K562 (cell line): Measurements from ENCODE around the gene FCRLA.

Source experiments
- CTCF ChIP-seq, 3 experiments: IDR thresholded peaks in 2 of 3; conservative IDR thresholded peaks in 1 of 3; 2 replicates each; pipeline ENCODE4 v1.5.1; 2011 to 2012; ENCODE audit warnings: low read length in 3 of 3, mild to moderate bottlenecking in 3 of 3, control low read depth in 2 of 3, improper control_type of control experiment in 1 of 3, inconsistent platforms in 1 of 3, low read depth in 1 of 3, mixed read lengths in 1 of 3, moderate library complexity in 1 of 3; ENCODE audit not compliant: insufficient read depth in 2 of 3
- FOXK1 ChIP-seq: sonication (generic); formaldehyde crosslinking; IDR thresholded peaks from 2 replicates; pipeline ENCODE4 v1.8.0; 2022; ENCODE audit warnings: missing genetic modification reagents, mild to moderate bottlenecking, borderline replicate concordance
- KAT2B ChIP-seq: IDR thresholded peaks from one replicate; pipeline ENCODE4 v1.6.1; 2012; ENCODE audit warnings: low read depth, mild to moderate bottlenecking, control low read depth, inconsistent platforms, low read length, moderate library complexity
- RCOR1 ChIP-seq, 2 experiments: IDR thresholded peaks; 2 replicates each; pipeline ENCODE4 v1.6.1; 2012; ENCODE audit warnings: low read depth in 2 of 2, low read length in 2 of 2, borderline replicate concordance in 1 of 2, improper control_type of control experiment in 1 of 2
- XRCC5 ChIP-seq: fragments of 200-400 bp; formaldehyde crosslinking; IDR thresholded peaks from 2 replicates; pipeline ENCODE4 v1.6.1; 2017; ENCODE audit warnings: low read depth, mild to moderate bottlenecking, low read length
- ZNF140 ChIP-seq: fragments of 250-450 bp; sonication (Bioruptor Pico); IDR thresholded peaks from 2 replicates; pipeline ENCODE4 v1.8.0; 2021; ENCODE audit warnings: moderate library complexity, mild to moderate bottlenecking, inconsistent platforms
- ZNF217 ChIP-seq: sonication (generic); formaldehyde crosslinking; IDR thresholded peaks from 2 replicates; pipeline ENCODE4 v1.8.0; 2022; ENCODE audit warnings: mild to moderate bottlenecking, missing genetic modification reagents
- ZNF24 ChIP-seq: fragments of 450-650 bp; IDR thresholded peaks from 2 replicates; pipeline ENCODE4 v1.6.1; 2016
- ZNF274 ChIP-seq: IDR thresholded peaks from 2 replicates; pipeline ENCODE4 v1.6.1; 2011; ENCODE audit warnings: low read depth, mild to moderate bottlenecking, low read length, moderate library complexity, borderline replicate concordance

- TF ChIP-seq FOXK1 (CRISPR knock-in tag) (no peak), CTCF (IDR thresholded peaks at IDR 0.05 in 2 of 3, conservative IDR thresholded peaks at IDR 0.05 in 1 of 3; ENCODE audit: insufficient read depth in 2 of 3, low read depth in 1 of 3, low read length in 3 of 3) (no peak), ZNF217 (CRISPR knock-in tag) (no peak), ZNF274 (no peak), RCOR1 (IDR thresholded peaks at IDR 0.05; ENCODE audit: borderline replicate concordance in 1 of 2, low read depth in 2 of 2, low read length in 2 of 2) (no peak), ZNF140 (CRISPR knock-in tag) (no peak), KAT2B (no peak), ZNF24 (no peak), XRCC5 (no peak)
Observed at GRCh38 chr1:161709373-161709772, 2.3 kb downstream of the FCRLA start.
